ENCODE data around the gene CFAP74.

The CFAP74 gene

DNA sequence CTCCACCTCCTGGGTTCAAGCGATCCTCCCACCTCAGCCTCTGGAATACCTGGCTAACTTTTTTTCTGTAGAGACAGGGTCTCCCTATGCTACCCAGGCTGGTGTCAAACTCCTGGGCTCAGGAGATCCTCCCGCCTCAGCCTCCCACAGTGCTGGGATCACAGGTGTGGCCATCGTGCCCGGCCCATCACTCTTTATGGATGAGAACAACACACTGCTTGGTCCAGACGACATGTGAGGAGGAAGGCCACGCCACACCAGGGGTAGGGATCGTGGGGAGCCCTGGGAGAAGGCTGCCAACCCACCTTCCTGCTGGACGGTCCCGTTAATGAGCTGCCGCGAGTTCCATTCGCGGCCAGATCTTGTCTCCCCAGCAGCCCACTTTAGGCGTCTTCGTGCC lies 10.6 kb upstream of the CFAP74 start:
- Histone ChIP-seq H3K4me3 (ENCODE audit: low read depth in 1 of 2, low read length in 2 of 2) (no peak overlapping the region), H3K27ac (ENCODE audit: low read depth, low read length) (no peak overlapping the region), H3K27me3 (ENCODE audit: control insufficient read depth in 1 of 2, insufficient read depth in 2 of 2, low read length in 2 of 2) (peaks cover 0 to 30% of the 10 kb centered on the region in 2 donors), H3K4me1 (ENCODE audit: insufficient read depth, low read length) (no peaks in the 10 kb centered on the region), H3K9me3 (ENCODE audit: low read length) (no peaks in the 10 kb centered on the region), H3K9ac (ENCODE audit: low read length) (no peak overlapping the region), H3K36me3 (ENCODE audit: insufficient read depth, low read length) (no peaks in the 10 kb centered on the region)

DNA sequence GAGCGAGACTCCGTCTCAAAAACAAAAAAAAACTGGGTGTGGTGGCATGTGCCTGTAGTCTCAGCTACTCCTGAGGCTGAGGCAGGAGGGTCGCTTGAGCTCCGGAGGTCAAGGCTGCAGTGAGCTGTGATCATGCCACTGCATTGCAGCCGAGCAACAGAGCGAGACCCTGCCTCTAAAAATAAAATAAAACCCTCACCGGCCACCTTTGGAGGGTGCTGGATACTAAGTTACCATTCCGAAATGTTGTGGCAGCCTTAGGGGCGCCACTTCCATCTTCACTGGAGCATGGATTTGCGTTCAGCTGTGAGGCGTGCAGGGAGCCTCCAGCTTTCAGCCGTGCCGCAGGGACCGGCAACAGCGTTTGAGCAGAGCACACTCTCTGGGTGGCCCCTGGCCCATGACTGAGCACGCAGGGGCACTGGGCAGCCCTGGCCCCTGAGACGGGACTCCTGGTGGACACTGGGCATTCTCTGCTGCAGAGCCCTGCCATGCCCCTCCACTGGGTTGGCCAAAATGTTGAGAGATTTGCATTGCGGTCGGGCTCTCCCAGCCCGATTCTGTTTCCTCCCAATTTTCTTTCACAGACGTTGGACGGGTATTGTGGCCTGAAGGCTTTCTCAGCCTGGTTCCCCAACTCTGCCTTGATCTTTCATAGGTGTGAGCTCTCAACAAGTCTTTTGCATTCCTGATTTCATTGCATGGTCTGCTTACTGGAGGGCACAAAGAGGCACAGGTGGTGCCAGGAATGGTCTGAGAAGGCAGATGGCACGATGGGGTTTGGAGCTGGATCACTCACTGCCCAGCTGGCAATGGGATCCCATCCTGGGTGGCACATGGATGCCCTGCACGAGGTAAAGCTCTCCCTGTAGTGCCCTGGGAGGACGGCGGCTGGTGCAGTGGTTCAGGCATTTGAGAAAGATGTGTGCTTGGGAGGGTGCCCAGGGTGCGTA lies 5.8 kb upstream of the CFAP74 start:
- no peaks in the 10 kb centered on the region for H3K4me1 ChIP-seq (ENCODE audit: insufficient read depth, low read length)
- H3K4me3 ChIP-seq (ENCODE audit: low read depth in 1 of 2, low read length in 2 of 2) = no peak overlapping the region
- H3K9me3 ChIP-seq (ENCODE audit: low read length) = no peaks in the 10 kb centered on the region
- H3K9ac ChIP-seq (ENCODE audit: low read length) = no peak overlapping the region
- H3K27ac ChIP-seq (ENCODE audit: low read depth, low read length) = no peak overlapping the region
- no peaks in the 10 kb centered on the region for H3K36me3 ChIP-seq (ENCODE audit: insufficient read depth, low read length)
- peaks cover 0 to 7% of the 10 kb centered on the region in 2 donors for H3K27me3 ChIP-seq (ENCODE audit: control insufficient read depth in 1 of 2, insufficient read depth in 2 of 2, low read length in 2 of 2)

DNA sequence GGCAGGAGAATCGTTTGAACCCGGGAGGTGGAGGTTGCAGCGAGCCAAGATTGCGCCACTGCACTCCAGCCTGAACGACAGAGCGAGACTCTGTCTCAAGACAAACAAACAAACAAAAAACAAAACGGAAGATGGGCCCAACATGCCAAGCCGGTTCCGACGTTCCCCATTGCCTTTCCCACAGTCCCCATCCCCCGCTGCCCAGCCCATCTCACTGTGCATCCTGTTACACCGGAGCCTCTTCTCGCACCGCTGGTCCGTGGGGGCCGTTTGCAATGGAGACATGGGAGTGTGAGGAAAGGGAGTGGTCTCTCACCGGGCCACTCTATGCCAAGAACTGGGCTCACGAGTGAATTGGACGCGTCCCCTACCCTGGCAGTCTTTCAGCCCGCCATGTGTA lies 1.3 kb upstream of the CFAP74 start:
- Histone ChIP-seq H3K27ac (ENCODE audit: low read depth, low read length) (no peak overlapping the region), H3K9me3 (ENCODE audit: low read length) (no peaks in the 10 kb centered on the region), H3K9ac (ENCODE audit: low read length) (no peak overlapping the region), H3K36me3 (ENCODE audit: insufficient read depth, low read length) (no peaks in the 10 kb centered on the region), H3K4me1 (ENCODE audit: insufficient read depth, low read length) (no peaks in the 10 kb centered on the region), H3K4me3 (ENCODE audit: low read depth in 1 of 2, low read length in 2 of 2) (no peak overlapping the region), H3K27me3 (ENCODE audit: control insufficient read depth in 1 of 2, insufficient read depth in 2 of 2, low read length in 2 of 2) (peaks cover 8 to 14% of the 10 kb centered on the region in 2 donors)

DNA sequence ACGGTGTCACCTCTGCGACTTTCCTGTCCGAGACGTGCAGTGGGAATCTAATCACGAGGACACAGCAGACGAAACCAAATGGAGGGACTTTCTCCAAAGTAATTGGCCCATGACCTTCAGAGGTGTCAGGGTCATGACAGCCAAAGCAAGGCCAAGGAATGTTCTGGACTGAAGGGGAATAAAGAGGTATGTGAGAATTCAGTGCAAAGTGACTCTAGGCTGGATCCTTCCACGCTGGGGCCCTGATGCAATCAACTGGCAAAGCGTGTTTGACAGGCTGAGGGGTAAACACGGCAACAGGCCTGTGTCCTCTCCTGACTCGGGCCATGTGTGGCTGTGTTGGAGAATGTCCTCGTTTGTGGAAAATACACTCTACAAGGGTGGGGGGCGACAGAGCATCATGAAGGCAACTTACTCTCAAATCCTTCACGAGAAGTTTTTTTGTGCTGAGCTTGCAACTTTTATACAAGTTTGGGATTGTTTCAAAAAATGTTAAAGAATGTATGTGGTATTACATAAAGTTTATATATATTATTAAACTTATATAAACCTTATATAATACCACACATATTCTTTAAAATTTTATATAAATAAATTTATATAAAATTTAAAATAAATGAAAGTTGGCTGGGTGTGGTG lies 1.7 kb downstream of the CFAP74 start:
- H3K9me3 ChIP-seq (ENCODE audit: low read length) = no peaks in the 10 kb centered on the region

DNA sequence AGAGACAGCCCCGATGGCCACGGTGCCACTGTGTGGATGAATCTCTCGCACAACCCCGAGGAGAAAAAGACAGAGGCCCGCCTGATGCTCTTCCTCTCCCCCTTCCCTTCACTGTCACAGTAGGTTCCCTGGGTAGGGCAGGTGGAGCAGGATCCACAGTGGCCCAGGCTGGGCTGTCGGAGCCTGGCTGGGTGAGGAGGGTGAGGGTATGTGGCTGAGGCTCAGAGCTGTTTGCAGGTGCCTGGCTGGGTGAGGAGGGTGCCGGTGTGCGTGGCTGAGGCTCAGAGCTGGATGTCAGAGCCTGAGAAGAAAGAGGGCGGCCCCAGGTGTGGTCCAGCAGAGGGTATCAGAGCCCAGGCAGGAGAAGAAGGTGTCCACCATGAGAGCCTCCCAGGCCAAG lies 2.7 kb downstream of the CFAP74 start:
- Histone ChIP-seq H3K4me3 (ENCODE audit: low read depth in 1 of 2, low read length in 2 of 2) (no peak overlapping the region), H3K4me1 (ENCODE audit: insufficient read depth, low read length) (no peaks in the 10 kb centered on the region), H3K27ac (ENCODE audit: low read depth, low read length) (no peak overlapping the region), H3K27me3 (ENCODE audit: control insufficient read depth in 1 of 2, insufficient read depth in 2 of 2, low read length in 2 of 2) (peaks cover 8 to 14% of the 10 kb centered on the region in 2 donors), H3K9me3 (ENCODE audit: low read length) (no peaks in the 10 kb centered on the region), H3K36me3 (ENCODE audit: insufficient read depth, low read length) (no peaks in the 10 kb centered on the region), H3K9ac (ENCODE audit: low read length) (no peak overlapping the region)

More for the DNA sequence above, 1.7 kb downstream of the CFAP74 start:
- no peak overlapping the region for H3K9ac ChIP-seq (ENCODE audit: low read length)
- H3K4me3 ChIP-seq (ENCODE audit: low read depth in 1 of 2, low read length in 2 of 2) = no peak overlapping the region
- H3K27ac ChIP-seq (ENCODE audit: low read depth, low read length) = no peak overlapping the region
- no peaks in the 10 kb centered on the region for H3K36me3 ChIP-seq (ENCODE audit: insufficient read depth, low read length)
- no peaks in the 10 kb centered on the region for H3K4me1 ChIP-seq (ENCODE audit: insufficient read depth, low read length)
- peaks cover 8 to 14% of the 10 kb centered on the region in 2 donors for H3K27me3 ChIP-seq (ENCODE audit: control insufficient read depth in 1 of 2, insufficient read depth in 2 of 2, low read length in 2 of 2)

DNA sequence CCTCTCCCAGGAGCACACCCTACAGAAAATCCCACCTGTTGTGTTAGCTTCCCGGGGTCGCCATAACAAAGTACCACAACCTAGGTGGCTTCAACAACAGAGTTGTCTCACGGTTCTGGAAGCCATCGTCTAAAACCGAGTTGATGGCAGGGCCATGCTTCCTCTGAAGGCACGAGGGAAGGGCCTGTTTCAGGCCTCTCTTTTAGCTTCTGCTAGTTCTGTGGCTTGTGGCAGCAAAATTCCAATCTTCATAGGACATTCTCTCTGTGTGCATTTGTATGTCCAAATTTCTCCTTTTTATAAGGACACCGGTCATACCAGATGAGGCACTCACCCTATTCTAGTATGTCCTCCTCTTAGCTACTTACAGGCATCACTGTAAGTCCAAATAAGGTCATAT lies 3.2 kb downstream of the CFAP74 start:
- Histone ChIP-seq H3K27me3 (ENCODE audit: control insufficient read depth in 1 of 2, insufficient read depth in 2 of 2, low read length in 2 of 2) (peaks cover 8 to 14% of the 10 kb centered on the region in 2 donors), H3K9ac (ENCODE audit: low read length) (no peak overlapping the region), H3K36me3 (ENCODE audit: insufficient read depth, low read length) (no peaks in the 10 kb centered on the region), H3K27ac (ENCODE audit: low read depth, low read length) (no peak overlapping the region), H3K4me1 (ENCODE audit: insufficient read depth, low read length) (no peaks in the 10 kb centered on the region), H3K4me3 (ENCODE audit: low read depth in 1 of 2, low read length in 2 of 2) (no peak overlapping the region), H3K9me3 (ENCODE audit: low read length) (no peaks in the 10 kb centered on the region)

DNA sequence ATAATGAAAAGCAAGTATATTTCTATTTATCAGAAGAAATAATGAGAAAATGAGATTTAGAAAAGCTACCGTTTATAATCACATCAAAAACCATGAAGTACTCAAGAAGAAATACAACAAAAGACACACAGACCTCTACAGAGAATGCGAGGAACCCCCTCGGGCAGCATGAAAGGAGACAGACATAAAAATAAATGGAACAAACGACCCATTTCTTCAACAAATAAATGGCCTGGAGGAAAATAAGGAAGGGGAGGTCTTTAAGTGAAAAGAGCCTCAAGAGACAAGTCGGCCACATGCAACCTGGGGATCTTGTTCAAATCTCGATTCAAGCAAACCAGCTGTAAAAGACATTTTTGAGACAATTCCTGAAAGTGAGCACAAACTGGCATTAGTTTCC lies 6.0 kb downstream of the CFAP74 start:
- H3K27me3 ChIP-seq (ENCODE audit: control insufficient read depth in 1 of 2, insufficient read depth in 2 of 2, low read length in 2 of 2) = peaks cover 0 to 5% of the 10 kb centered on the region in 2 donors
- H3K4me1 ChIP-seq (ENCODE audit: insufficient read depth, low read length) = no peaks in the 10 kb centered on the region
- no peaks in the 10 kb centered on the region for H3K36me3 ChIP-seq (ENCODE audit: insufficient read depth, low read length)
- no peaks in the 10 kb centered on the region for H3K9me3 ChIP-seq (ENCODE audit: low read length)
- H3K4me3 ChIP-seq (ENCODE audit: low read depth in 1 of 2, low read length in 2 of 2) = no peak overlapping the region
- no peak overlapping the region for H3K27ac ChIP-seq (ENCODE audit: low read depth, low read length)
- H3K9ac ChIP-seq (ENCODE audit: low read length) = no peak overlapping the region

DNA sequence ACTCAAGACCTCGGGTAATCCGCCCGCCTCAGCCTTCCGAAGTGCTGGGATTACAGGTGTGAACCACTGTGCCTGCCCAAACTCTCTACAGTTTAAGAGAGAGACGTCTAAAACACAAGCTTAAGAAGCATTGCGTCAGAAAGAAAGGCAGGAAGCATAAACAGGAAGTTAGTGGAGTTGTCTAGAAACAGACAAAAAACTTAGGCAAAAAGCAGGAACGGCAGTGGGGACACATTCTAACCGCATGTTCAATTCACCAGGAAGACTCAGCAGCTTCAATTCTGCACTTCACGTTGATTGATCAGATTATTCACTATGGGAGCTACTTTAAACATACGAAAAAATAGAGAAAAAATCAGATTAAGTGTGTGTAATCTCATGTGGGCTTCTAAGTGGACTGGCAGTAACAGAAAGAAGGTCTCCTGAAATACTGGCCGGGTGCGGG lies 7.4 kb downstream of the CFAP74 start:
- no peak overlapping the region for H3K27ac ChIP-seq (ENCODE audit: low read depth, low read length)

DNA sequence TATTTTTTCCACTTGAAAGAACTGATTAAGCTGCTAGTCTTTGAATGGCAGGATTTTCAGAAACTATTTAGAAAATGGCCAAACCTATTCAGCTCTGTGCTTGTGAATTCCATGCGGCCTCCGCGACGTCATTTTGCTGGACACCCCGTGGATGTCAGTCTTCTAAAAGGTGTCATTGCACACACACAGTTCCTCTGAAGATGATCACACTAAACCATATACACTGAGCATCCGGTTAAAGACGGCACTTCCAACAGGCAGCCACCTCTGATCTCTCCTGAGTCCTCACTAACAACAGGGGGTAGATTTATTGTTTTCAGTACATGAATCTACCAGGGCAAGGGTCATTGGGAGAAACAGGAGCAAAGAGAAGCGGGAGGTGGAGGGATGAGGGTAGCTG lies 9.1 kb downstream of the CFAP74 start:
- H3K9me3 ChIP-seq (ENCODE audit: low read length) = no peaks in the 10 kb centered on the region
- no peaks in the 10 kb centered on the region for H3K4me1 ChIP-seq (ENCODE audit: insufficient read depth, low read length)
- no peak overlapping the region for H3K27ac ChIP-seq (ENCODE audit: low read depth, low read length)
- H3K36me3 ChIP-seq (ENCODE audit: insufficient read depth, low read length) = no peaks in the 10 kb centered on the region
- no peak overlapping the region for H3K4me3 ChIP-seq (ENCODE audit: low read depth in 1 of 2, low read length in 2 of 2)
- peaks cover 0 to 5% of the 10 kb centered on the region in 2 donors for H3K27me3 ChIP-seq (ENCODE audit: control insufficient read depth in 1 of 2, insufficient read depth in 2 of 2, low read length in 2 of 2)
- no peak overlapping the region for H3K9ac ChIP-seq (ENCODE audit: low read length)

More for the DNA sequence above, 7.4 kb downstream of the CFAP74 start:
- Histone ChIP-seq H3K36me3 (ENCODE audit: insufficient read depth, low read length) (no peaks in the 10 kb centered on the region), H3K9ac (ENCODE audit: low read length) (no peak overlapping the region), H3K27me3 (ENCODE audit: control insufficient read depth in 1 of 2, insufficient read depth in 2 of 2, low read length in 2 of 2) (peaks cover 0 to 5% of the 10 kb centered on the region in 2 donors), H3K4me3 (ENCODE audit: low read depth in 1 of 2, low read length in 2 of 2) (no peak overlapping the region), H3K9me3 (ENCODE audit: low read length) (no peaks in the 10 kb centered on the region), H3K4me1 (ENCODE audit: insufficient read depth, low read length) (no peaks in the 10 kb centered on the region)

DNA sequence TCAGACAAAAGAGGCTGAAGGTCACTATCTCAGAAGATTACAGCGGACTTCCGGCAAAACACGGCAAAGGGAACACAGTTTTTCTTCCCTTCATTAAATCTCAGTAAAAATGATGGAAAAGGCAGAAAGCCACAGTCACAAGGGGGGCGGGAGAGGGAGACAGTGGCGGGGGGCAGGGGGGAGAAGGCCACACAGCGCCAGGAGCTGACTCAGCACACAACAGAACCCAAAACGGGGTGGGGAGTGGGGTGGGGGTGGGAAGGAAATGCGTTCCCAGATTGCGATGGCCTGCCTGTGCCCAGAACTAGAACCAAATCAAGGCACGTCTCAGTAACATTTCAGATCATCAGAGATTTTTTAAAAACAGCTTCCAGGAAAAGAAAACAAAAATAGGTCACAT lies 13.4 kb downstream of the CFAP74 start:
- Histone ChIP-seq H3K9me3 (ENCODE audit: low read length) (no peaks in the 10 kb centered on the region), H3K4me3 (ENCODE audit: low read depth in 1 of 2, low read length in 2 of 2) (no peak overlapping the region), H3K36me3 (ENCODE audit: insufficient read depth, low read length) (no peaks in the 10 kb centered on the region), H3K27ac (ENCODE audit: low read depth, low read length) (no peak overlapping the region), H3K9ac (ENCODE audit: low read length) (no peak overlapping the region), H3K4me1 (ENCODE audit: insufficient read depth, low read length) (no peaks in the 10 kb centered on the region), H3K27me3 (ENCODE audit: control insufficient read depth in 1 of 2, insufficient read depth in 2 of 2, low read length in 2 of 2) (peaks cover 0 to 13% of the 10 kb centered on the region in 2 donors)

DNA sequence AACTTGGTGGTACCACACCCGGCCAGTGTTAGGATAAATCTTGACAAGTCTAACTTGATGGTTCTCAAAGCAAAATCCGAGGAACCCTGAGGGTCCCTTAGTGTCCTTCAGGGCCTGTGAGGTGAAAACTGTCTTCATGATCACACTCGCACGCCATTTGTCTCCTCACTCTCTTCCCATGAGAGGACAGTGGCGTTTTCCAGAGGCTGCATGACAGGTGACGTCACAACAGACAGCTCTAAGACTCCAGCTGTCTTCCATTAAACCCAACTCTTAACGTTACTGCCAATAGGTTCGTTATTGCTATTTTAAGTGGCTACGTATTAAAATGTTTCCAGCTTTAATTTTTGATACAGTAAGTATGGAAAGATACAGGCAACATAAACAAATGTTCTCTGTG lies 13.8 kb downstream of the CFAP74 start:
- no peak overlapping the region for H3K9ac ChIP-seq (ENCODE audit: low read length)
- H3K27me3 ChIP-seq (ENCODE audit: control insufficient read depth in 1 of 2, insufficient read depth in 2 of 2, low read length in 2 of 2) = peaks cover 0 to 12% of the 10 kb centered on the region in 2 donors
- H3K4me1 ChIP-seq (ENCODE audit: insufficient read depth, low read length) = no peaks in the 10 kb centered on the region
- H3K27ac ChIP-seq (ENCODE audit: low read depth, low read length) = no peak overlapping the region
- no peak overlapping the region for H3K4me3 ChIP-seq (ENCODE audit: low read depth in 1 of 2, low read length in 2 of 2)
- H3K9me3 ChIP-seq (ENCODE audit: low read length) = no peaks in the 10 kb centered on the region
- no peaks in the 10 kb centered on the region for H3K36me3 ChIP-seq (ENCODE audit: insufficient read depth, low read length)
